GM12878 (cell line): ENCODE data around the gene MRPL33. TPM values are rescaled to one million over a fixed set of nuclear protein-coding genes. Genes with fewer than 3 reads are reported as not detected.

Experiments
- ATAC-seq: fragments of 200-7000 bp; cut with Tn5 transposase; 3 replicates; pipeline ENCODE4 v1.9.1; 2020; ENCODE audit warnings: mild to moderate bottlenecking, moderate library complexity
- BruUV-seq: library from RNA; stranded (reverse); fragments of 400-500 nt; replicated peaks from 2 replicates; lab custom pipeline; 2021; lab: Mats Ljungman, UMichigan
- CTCF ChIA-PET: fragments of 300-600 bp; sonication (Branson Sonifier 250); formaldehyde crosslinking; extraction: SDS; loops from one replicate; lab custom pipeline; 2021; ENCODE audit warnings: inconsistent platforms; lab: Yijun Ruan, JAX
- POLR2A ChIA-PET: fragments of 350-600 bp; formaldehyde crosslinking; extraction: SDS; loops from one replicate; lab custom pipeline; 2021; ENCODE audit warnings: inconsistent platforms; lab: Charles Lee
- RAD21 ChIA-PET: fragments of 300-600 bp; sonication (Branson Sonifier 250); formaldehyde crosslinking; loops from one replicate; lab custom pipeline; 2023; ENCODE audit warnings: antibody characterized with exemption; ENCODE audit not compliant: unreplicated experiment; lab: Charles Lee
- SMC1A ChIA-PET: fragments of 300-600 bp; sonication (Branson Sonifier 250); formaldehyde crosslinking; loops from one replicate; lab custom pipeline; 2023; ENCODE audit not compliant: unreplicated experiment, uncharacterized antibody; lab: Charles Lee
- DNase-seq: peaks from one replicate; pipeline ENCODE4 v3.0.0-alpha.2; 2011; ENCODE audit warnings: low read depth, low spot score
- FAIRE-seq: peaks from 3 replicates; lab custom pipeline; 2011; peaks lifted over from hg19 to GRCh38; lab: Jason Lieb, UNC
- H2AFZ ChIP-seq: 2 replicates; pipeline ENCODE4 v1.6.0; 2011; ENCODE audit warnings: low read depth, low read length, control low read depth; ENCODE audit not compliant: control insufficient read depth
- H3K27ac ChIP-seq: 2 replicates; pipeline ENCODE4 v1.5.1; 2011; ENCODE audit warnings: control low read depth; ENCODE audit not compliant: control insufficient read depth, insufficient read depth
- H3K27me3 ChIP-seq, 2 experiments: replicated peaks in 1 of 2; 2 replicates each; pipeline versions ENCODE4 v1.6.0 to v1.6.1; 2011; ENCODE audit warnings: low read length in 1 of 2; ENCODE audit not compliant: control insufficient read depth in 2 of 2, insufficient read depth in 2 of 2
- H3K36me3 ChIP-seq, 2 experiments: 2 replicates each; pipeline ENCODE4 v1.5.1; 2011; ENCODE audit warnings: low read length in 1 of 2; ENCODE audit not compliant: control insufficient read depth in 2 of 2, insufficient read depth in 2 of 2
- H3K4me1 ChIP-seq: 2 replicates; pipeline ENCODE4 v1.6.1; 2011; ENCODE audit warnings: mild to moderate bottlenecking, low read length, moderate library complexity, mixed read lengths; ENCODE audit not compliant: control insufficient read depth, insufficient read depth
- H3K4me2 ChIP-seq: 2 replicates; pipeline ENCODE4 v1.6.0; 2011; ENCODE audit warnings: control low read depth; ENCODE audit not compliant: control insufficient read depth, insufficient read depth
- H3K4me3 ChIP-seq: fragments of 200-600 bp; sonication (generic); 2 replicates; pipeline ENCODE4 v1.5.1; 2016
- H3K79me2 ChIP-seq: 2 replicates; pipeline ENCODE4 v1.6.0; 2011; ENCODE audit warnings: low read length; ENCODE audit not compliant: control insufficient read depth, insufficient read depth
- H3K9ac ChIP-seq: 2 replicates; pipeline ENCODE4 v1.8.0; 2011; ENCODE audit warnings: low read length, control low read depth, mixed read lengths; ENCODE audit not compliant: control insufficient read depth, insufficient read depth
- H3K9me3 ChIP-seq: replicated peaks from 3 replicates; pipeline ENCODE4 v1.5.1; 2011; ENCODE audit warnings: mild to moderate bottlenecking, low read length; ENCODE audit not compliant: control insufficient read depth, insufficient read depth
- H4K20me1 ChIP-seq: 2 replicates; pipeline ENCODE4 v1.6.0; 2011; ENCODE audit not compliant: control insufficient read depth, insufficient read depth
- HDAC2 ChIP-seq: fragments of 200-600 bp; sonication (generic); IDR thresholded peaks from 2 replicates; pipeline ENCODE4 v1.6.1; 2017
- IKZF2 ChIP-seq, 2 experiments: fragments of 450-650 bp; IDR thresholded peaks; 2 replicates each; pipeline ENCODE4 v1.6.1; 2017; ENCODE audit warnings: mild to moderate bottlenecking in 2 of 2, moderate library complexity in 2 of 2
- POLR2A ChIP-seq: IDR thresholded peaks from 2 replicates; pipeline ENCODE4 v1.6.1; 2011; ENCODE audit warnings: low read depth, mild to moderate bottlenecking, low read length
- ZBTB4 ChIP-seq: fragments of 450-650 bp; formaldehyde crosslinking; IDR thresholded peaks from 2 replicates; pipeline ENCODE4 v1.4.0; 2022; ENCODE audit warnings: mild to moderate bottlenecking, moderate library complexity
- WGBS: methylation state at CpG from one replicate; pipeline ENCODE4 v1.1.6; 2016; ENCODE audit warnings: low lambda C conversion rate; ENCODE audit not compliant: insufficient replicate concordance, insufficient coverage; ENCODE audit errors: missing lambda C conversion rate; 5-methylcytosine and 5-hydroxymethylcytosine counted together
- in situ Hi-C: fragments of 300-500 bp; cut with MboI; formaldehyde crosslinking; loops from 9 replicates; pipeline ENCODE4 v1.14.3; 2018; ENCODE audit warnings: mixed read lengths
- intact Hi-C: fragments of 100-400 bp; cut with micrococcal nuclease; formaldehyde crosslinking; loops from one replicate; pipeline ENCODE4 v1.14.2; 2022; ENCODE audit not compliant: unreplicated experiment
- polyA plus RNA-seq, 11 experiments: library from polyadenylated mRNA; depleted of rRNA in 4 of 11; unstranded in 6 of 11; stranded (reverse) in 5 of 11; fragments of >200 nt; fragmentation: Nextera tagmentation in 4 of 11; fragmentation: Illumina TruSeq in 1 of 11; extraction: Ambion mirVana in 4 of 11; extraction: Trizol in 1 of 11; gene quantifications; 1 replicate in 1 of 11; 2 replicates in 10 of 11; pipeline versions ENCODE4 v1.2.1 to v1.2.3, GENCODE V29; 2011 to 2016; ENCODE audit warnings: inconsistent platforms in 2 of 11, missing spikeins in 2 of 11, low read depth in 1 of 11
- total RNA-seq, 4 experiments: library from RNA; depleted of rRNA in 3 of 4; stranded (reverse); fragments of >200 nt in 3 of 4; fragmentation: Illumina TruSeq in 1 of 4; extraction: Trizol in 1 of 4; gene quantifications; 2 replicates each; pipeline versions ENCODE4 v1.2.1 to v1.2.3, GENCODE V29; 2013 to 2021

MRPL33 gene
- total and polyA plus RNA-seq, 10 of the 15 experiments (the other 5 are each of a cell fraction or from before 2014, with no cell fraction given), result 50.1 to 318 (median 160) TPM

GRCh38 chr2:27762951-27763906 lies 8.3 kb upstream of the MRPL33 start:
- 5% methylated on average over 3 of the region's 3 CpGs for WGBS
- no peak overlapping the region for H3K27ac ChIP-seq
- H2AFZ ChIP-seq, result no peak overlapping the region
- TF ChIP-seq POLR2A (no peak), ZBTB4 (no peak), HDAC2 (no peak), IKZF2 (IDR thresholded peaks at IDR 0.05) (no peak)
- no peak overlapping the region for H3K9ac ChIP-seq
- in situ Hi-C loops, result no loop called here
- no TSS peak for BruUV-seq
- no peak for FAIRE-seq
- no peaks in the 10 kb centered on the region for H3K36me3 ChIP-seq
- H3K79me2 ChIP-seq, result no peaks in the 10 kb centered on the region
- H3K4me2 ChIP-seq, result no peak overlapping the region
- ChIA-PET CTCF (no interaction called here), RAD21 (no interaction called here), POLR2A (no interaction called here), SMC1A (no interaction called here)
- no peak for ATAC-seq
- H4K20me1 ChIP-seq, result no peaks in the 10 kb centered on the region
- H3K4me1 ChIP-seq, result no peaks in the 10 kb centered on the region
- H3K27me3 ChIP-seq, result peaks cover 0 to 4% of the 10 kb centered on the region in 2 experiments; a peak in 3 of 4 replicates
- no peaks in the 10 kb centered on the region for H3K9me3 ChIP-seq
- DNase-seq, result no peak
- intact Hi-C loops, result no loop called here
- H3K4me3 ChIP-seq, result no peak overlapping the region
